HG03045 (cell line): ENCODE measurements around the gene LRP3.

Experiments used
- ATAC-seq: cut with Tn5 transposase; IDR thresholded peaks from one replicate; pipeline ENCODE4 v1.9.1; 2021; ENCODE audit warnings: mild to moderate bottlenecking, moderate library complexity; ENCODE audit not compliant: unreplicated experiment

Gene LRP3

DNA sequence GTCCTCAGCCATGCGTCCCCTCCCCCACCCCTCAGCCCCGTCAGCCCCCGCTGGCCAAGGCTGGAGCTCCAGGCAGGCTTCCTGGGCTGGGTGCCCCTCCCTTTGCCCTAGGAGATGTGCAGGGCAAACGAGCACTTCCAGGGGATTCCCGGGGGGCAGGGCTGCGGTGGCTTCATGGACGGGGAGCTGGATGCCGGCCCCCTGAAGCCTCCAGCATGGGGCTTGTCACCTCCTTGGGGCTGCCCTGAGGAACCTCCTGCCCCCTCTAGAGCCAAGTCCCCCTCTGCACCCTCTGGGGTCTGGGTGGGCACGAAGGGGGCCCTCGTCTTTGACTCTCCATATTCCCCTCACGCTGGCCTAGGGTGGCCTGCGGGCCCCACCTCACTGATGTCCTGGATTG is 56.9 kb downstream of the LRP3 start:
- ATAC-seq: no peak

DNA sequence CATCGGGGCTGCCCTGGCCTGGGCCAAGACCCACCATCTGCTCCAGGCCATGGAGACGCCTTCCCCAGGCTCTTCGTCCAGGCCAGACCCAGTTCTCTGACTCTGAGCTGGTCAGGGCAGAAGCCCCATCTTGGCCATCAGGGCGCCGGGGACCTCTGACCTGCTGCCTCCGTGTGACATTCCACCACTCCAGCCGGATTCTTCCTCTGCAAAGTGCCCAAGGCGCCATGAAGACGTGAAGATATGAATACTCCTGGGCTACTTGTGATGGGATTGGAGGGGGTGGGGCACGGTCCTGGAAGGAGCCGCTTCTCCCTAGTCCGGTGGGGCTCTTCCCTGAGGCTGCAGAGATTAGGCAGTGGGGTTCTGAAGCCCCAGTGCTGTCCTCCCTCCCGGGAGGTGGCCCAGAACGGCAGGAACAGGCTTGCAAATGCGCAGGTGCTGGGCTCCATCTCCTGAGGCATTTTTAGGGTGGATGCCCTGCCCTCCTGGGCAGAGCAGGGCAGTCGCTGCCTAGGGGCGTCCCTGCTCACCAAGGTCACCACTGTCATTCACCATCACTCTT is 57.5 kb downstream of the LRP3 start:
- ATAC-seq: no peak

GRCh38 chr19:33252418-33252962 is 58.4 kb downstream of the LRP3 start:
- ATAC-seq: no peak

DNA sequence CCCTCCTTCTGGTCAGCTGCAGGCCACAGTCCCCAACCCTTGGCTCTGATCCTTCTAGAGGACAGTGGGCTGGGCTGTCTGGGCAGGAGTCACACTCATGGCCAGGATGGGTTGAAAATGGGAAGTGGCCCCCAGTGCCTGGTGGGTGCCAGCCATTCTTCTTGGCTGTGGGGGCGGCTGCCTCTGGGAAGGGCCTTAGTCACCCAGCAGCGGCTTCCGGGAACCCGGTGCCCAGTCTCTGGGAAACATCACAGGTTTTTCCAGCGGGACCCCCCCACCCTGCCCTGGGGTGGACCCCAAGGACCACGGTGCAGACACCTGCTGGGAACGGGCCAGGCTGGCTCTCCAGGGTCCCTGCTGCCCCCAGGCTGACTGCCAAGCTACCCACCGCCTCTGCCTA is 58.8 kb downstream of the LRP3 start:
- no peak for ATAC-seq

DNA sequence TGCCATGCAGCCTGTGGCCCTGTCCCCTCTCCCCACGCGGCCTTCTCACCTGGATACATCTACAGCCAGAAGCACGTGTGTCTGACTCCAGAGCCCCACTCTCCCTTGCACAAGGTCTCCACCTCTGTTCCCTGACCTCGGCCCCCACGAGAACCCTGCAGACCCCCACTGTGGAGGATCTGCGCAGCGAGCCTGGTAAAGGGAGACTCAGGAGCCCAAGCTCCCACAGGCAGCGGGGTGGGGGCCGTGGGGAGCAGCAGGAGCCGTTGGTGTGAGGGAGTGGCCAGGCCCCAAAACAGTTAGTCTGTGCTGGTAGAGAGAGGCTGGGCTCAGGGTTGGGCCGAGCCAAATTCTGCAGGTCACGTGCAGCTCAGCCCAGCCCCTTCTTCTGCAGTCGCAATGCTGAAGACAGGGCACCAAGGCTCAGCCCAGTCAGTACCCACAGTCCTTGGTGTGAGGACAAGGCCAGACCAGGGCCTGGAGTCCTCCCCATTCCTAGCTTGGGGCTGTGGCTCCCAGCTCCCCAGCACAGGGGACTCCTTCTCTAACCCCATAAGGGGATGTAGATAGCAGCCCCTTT is 60.2 kb downstream of the LRP3 start:
- no peak for ATAC-seq

GRCh38 chr19:33255781-33256180 is 61.7 kb downstream of the LRP3 start:
- no peak for ATAC-seq

DNA sequence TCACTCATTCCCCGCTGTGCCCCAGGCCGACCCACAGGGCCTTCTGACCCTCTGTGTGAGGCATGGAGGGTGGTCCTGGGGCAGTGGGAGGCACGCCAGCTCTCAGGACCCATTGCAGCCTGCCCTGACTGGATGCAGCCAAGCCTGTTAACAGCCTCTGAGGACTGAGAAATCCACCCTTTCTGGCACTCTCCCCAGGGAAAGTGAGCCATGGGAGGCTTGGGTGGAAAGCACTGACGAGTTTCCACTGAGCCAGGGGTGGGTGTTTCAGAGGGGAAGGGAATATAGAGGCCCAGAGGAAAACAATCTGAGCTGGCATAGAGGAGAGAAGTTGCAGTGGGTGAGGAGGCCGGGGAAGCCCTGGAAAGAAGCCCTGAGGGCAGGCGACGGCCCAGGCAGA is 62.1 kb downstream of the LRP3 start:
- no peak for ATAC-seq

GRCh38 chr19:33257828-33258227 is 63.7 kb downstream of the LRP3 start:
- ATAC-seq: no peak
